Naive thymus-derived CD4-positive, alpha-beta T cell (primary cell): Measurements from ENCODE around the gene UVRAG. TPM values are rescaled to one million over a fixed set of nuclear protein-coding genes. Genes with fewer than 3 reads are reported as not detected.

Source experiments
- ATAC-seq: fragments of 150-1000 bp; cut with Tn5 transposase; 2 replicates; pipeline ENCODE4 v1.10.0; 2021; ENCODE audit warnings: mild to moderate bottlenecking, moderate library complexity
- CTCF ChIA-PET: fragments of 350-600 bp; sonication (Branson Sonifier 250); formaldehyde crosslinking; loops from one replicate; lab custom pipeline; 2021; ENCODE audit warnings: antibody characterized with exemption; lab: Charles Lee
- POLR2A ChIA-PET: fragments of 350-600 bp; sonication (Branson Sonifier 250); formaldehyde crosslinking; loops from one replicate; lab custom pipeline; 2021; ENCODE audit warnings: antibody characterized with exemption, inconsistent platforms; lab: Charles Lee
- DNase-seq, 9 donors: peaks; one replicate each; pipeline versions ENCODE4 v3.0.0 to v3.0.0-alpha.2; 2020 to 2022; ENCODE audit warnings: mixed read lengths in 1 of 9
- H3K27ac ChIP-seq: one replicate; pipeline ENCODE4 v1.7.0; 2013; ENCODE audit warnings: mild to moderate bottlenecking, low read depth, low read length, moderate library complexity
- H3K27me3 ChIP-seq, 2 donors: one replicate each; pipeline ENCODE4 v1.7.0; 2013; ENCODE audit warnings: low read length in 2 of 2, mild to moderate bottlenecking in 2 of 2, moderate library complexity in 2 of 2; ENCODE audit not compliant: control insufficient read depth in 2 of 2, insufficient read depth in 2 of 2
- H3K36me3 ChIP-seq, 3 experiments: 1 replicate in 2 of 3; 2 replicates in 1 of 3; pipeline ENCODE4 v1.7.0; 2013; ENCODE audit warnings: low read length in 3 of 3, mild to moderate bottlenecking in 3 of 3, moderate library complexity in 1 of 3; ENCODE audit not compliant: insufficient read depth in 3 of 3, control insufficient read depth in 2 of 3
- H3K4me1 ChIP-seq, 2 donors: one replicate each; pipeline ENCODE4 v1.7.0; 2013; ENCODE audit warnings: low read length in 2 of 2, mild to moderate bottlenecking in 2 of 2, moderate library complexity in 1 of 2; ENCODE audit not compliant: control insufficient read depth in 2 of 2, insufficient read depth in 2 of 2
- H3K4me3 ChIP-seq: 2 replicates; pipeline ENCODE4 v1.7.0; 2013; ENCODE audit warnings: mild to moderate bottlenecking, low read length
- H3K9me3 ChIP-seq, 3 experiments: 1 replicate in 2 of 3; 2 replicates in 1 of 3; pipeline ENCODE4 v1.7.0; 2013; ENCODE audit warnings: low read length in 3 of 3; ENCODE audit not compliant: control insufficient read depth in 2 of 3
- H3K27ac Mint-ChIP-seq, 9 donors: one replicate each; pipeline ENCODE4 v1.8.0; 2020 to 2022; ENCODE audit warnings: mixed read lengths in 9 of 9, mild to moderate bottlenecking in 8 of 9, moderate library complexity in 5 of 9, inconsistent platforms in 2 of 9
- H3K27me3 Mint-ChIP-seq, 5 donors: one replicate each; pipeline ENCODE4 v1.8.0; 2021 to 2022; ENCODE audit warnings: mixed read lengths in 5 of 5, mild to moderate bottlenecking in 1 of 5
- H3K36me3 Mint-ChIP-seq, 5 donors: one replicate each; pipeline ENCODE4 v1.8.0; 2020 to 2022; ENCODE audit warnings: mixed read lengths in 5 of 5, mild to moderate bottlenecking in 3 of 5, inconsistent platforms in 1 of 5
- H3K4me1 Mint-ChIP-seq, 7 donors: one replicate each; pipeline ENCODE4 v1.8.0; 2020 to 2022; ENCODE audit warnings: mixed read lengths in 7 of 7, mild to moderate bottlenecking in 3 of 7, inconsistent platforms in 1 of 7
- H3K4me3 Mint-ChIP-seq, 10 donors: one replicate each; pipeline ENCODE4 v1.8.0; 2020 to 2022; ENCODE audit warnings: mild to moderate bottlenecking in 10 of 10, mixed read lengths in 10 of 10, moderate library complexity in 6 of 10, inconsistent platforms in 2 of 10
- H3K9me3 Mint-ChIP-seq, 11 donors: one replicate each; pipeline ENCODE4 v1.8.0; 2020 to 2022; ENCODE audit warnings: mixed read lengths in 11 of 11, mild to moderate bottlenecking in 4 of 11, inconsistent platforms in 1 of 11, moderate library complexity in 1 of 11
- intact Hi-C, 2 donors: fragments of 100-400 bp; cut with micrococcal nuclease; formaldehyde crosslinking; loops; one replicate each; pipeline ENCODE4 v1.15.1; 2023
- polyA plus RNA-seq, 2 donors: library from polyadenylated mRNA; unstranded; fragments of 300-500 nt; fragmentation: Illumina TruSeq; gene quantifications; one replicate each; pipeline ENCODE4 v1.2.3, GENCODE V29; 2021
- total RNA-seq, 6 experiments: library from RNA in 5 of 6; stranded (reverse) in 5 of 6; gene quantifications; 1 replicate in 5 of 6; 2 replicates in 1 of 6; pipeline ENCODE4 v1.2.3 and lab custom pipeline; 2021 to 2026

UVRAG gene
- total and polyA plus RNA-seq, 7 experiments from 2014 or later = 12.3 to 46.1 (median 24.6) TPM

DNA sequence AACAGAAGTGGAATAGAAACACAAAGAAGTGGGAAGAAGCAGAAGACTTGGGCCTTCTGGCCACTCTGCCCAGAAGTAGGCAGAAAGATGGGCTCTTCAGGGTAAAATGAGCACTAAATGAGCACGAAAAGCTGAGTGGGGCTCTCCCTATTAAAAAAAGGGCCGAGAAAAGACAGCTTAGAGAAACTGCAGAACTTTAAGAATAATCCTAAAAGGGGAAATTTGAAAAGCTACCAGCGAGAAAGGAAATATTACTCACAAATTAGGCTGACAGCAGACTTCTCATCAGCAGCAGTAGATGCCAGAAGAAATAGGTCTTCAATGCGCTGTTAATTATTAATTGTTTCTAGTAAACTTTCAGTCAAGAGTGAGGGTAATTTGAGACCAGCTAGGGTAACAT lies 78.2 kb downstream of the UVRAG start:
- no peak overlapping the region for H3K27ac Mint-ChIP-seq

GRCh38 chr11:75894036-75894585 lies 79.1 kb downstream of the UVRAG start:
- ChIA-PET CTCF (interaction anchor here (0.6 to 1.5 kb wide), 4 partner anchors 8 to 425 kb away, joined by 3 read pairs; no protein-coding TSS in a partner anchor), POLR2A (no interaction called here)
- Histone ChIP-seq H3K4me3 (no peak overlapping the region), H3K4me1 (no peaks in the 10 kb centered on the region), H3K9me3 (no peaks in the 10 kb centered on the region), H3K36me3 (peaks cover 0 to 13% (median 4%) of the 10 kb centered on the region in 3 experiments), H3K27me3 (no peaks in the 10 kb centered on the region), H3K27ac (no peak overlapping the region)
- H3K4me3 Mint-ChIP-seq = no peak overlapping the region
- no peaks in the 10 kb centered on the region for H3K27me3 Mint-ChIP-seq
- H3K9me3 Mint-ChIP-seq = no peaks in the 10 kb centered on the region
- ATAC-seq (no peak), DNase-seq (no peak)
- intact Hi-C loops = no loop called here
- peak overlapping the region in 1 of 9 donors; percentile 8 for H3K27ac Mint-ChIP-seq
- H3K36me3 Mint-ChIP-seq = peaks cover 3 to 26% (median 6%) of the 10 kb centered on the region in 5 donors
- H3K4me1 Mint-ChIP-seq = peaks cover 9 to 21% (median 12%) of the 10 kb centered on the region in 7 donors

More for the DNA sequence above, 78.2 kb downstream of the UVRAG start:
- Mint-ChIP-seq H3K9me3 (no peaks in the 10 kb centered on the region), H3K27me3 (no peaks in the 10 kb centered on the region), H3K36me3 (peaks cover 3 to 21% (median 6%) of the 10 kb centered on the region in 5 donors), H3K4me3 (no peak overlapping the region), H3K4me1 (peaks cover 7 to 24% (median 12%) of the 10 kb centered on the region in 7 donors)
- ATAC-seq = no peak
- ChIA-PET CTCF (interaction anchor here (0.6 to 1.5 kb wide), 4 partner anchors 259 to 1175 kb away, joined by 3 read pairs; no protein-coding TSS in a partner anchor), POLR2A (interaction anchor here (0.6 kb wide), 1 partner anchor 1060 kb away, joined by 3 read pairs; no protein-coding TSS in a partner anchor)
- peaks cover 0 to 13% (median 4%) of the 10 kb centered on the region in 3 experiments for H3K36me3 ChIP-seq
- H3K4me1 ChIP-seq = no peaks in the 10 kb centered on the region
- no peaks in the 10 kb centered on the region for H3K9me3 ChIP-seq
- H3K4me3 ChIP-seq = no peak overlapping the region
- intact Hi-C loops = no loop called here
- no peak for DNase-seq
- H3K27ac ChIP-seq = no peak overlapping the region
- H3K27me3 ChIP-seq = no peaks in the 10 kb centered on the region

GRCh38 chr11:75896843-75897419 lies 81.9 kb downstream of the UVRAG start:
- peak in 5 of 9 donors; percentile 25 to 36 (median 32) for DNase-seq
- Mint-ChIP-seq H3K27ac (no peak overlapping the region), H3K36me3 (peaks cover 0 to 22% (median 4%) of the 10 kb centered on the region in 5 donors), H3K9me3 (no peaks in the 10 kb centered on the region), H3K4me1 (peaks cover 3 to 17% (median 4%) of the 10 kb centered on the region in 7 donors), H3K27me3 (no peaks in the 10 kb centered on the region), H3K4me3 (no peak overlapping the region)
- Histone ChIP-seq H3K4me3 (no peak overlapping the region), H3K9me3 (no peaks in the 10 kb centered on the region), H3K36me3 (peaks cover 0 to 6% (median 0%) of the 10 kb centered on the region in 3 experiments), H3K27ac (no peak overlapping the region), H3K27me3 (no peaks in the 10 kb centered on the region), H3K4me1 (no peaks in the 10 kb centered on the region)
- no peak for ATAC-seq
- ChIA-PET CTCF (interaction anchor here (0.9 to 4.2 kb wide), 9 partner anchors 92 to 422 kb away, joined by 3 to 30 read pairs (median 3); no protein-coding TSS in a partner anchor), POLR2A (interaction anchor here (0.5 kb wide), 1 partner anchor 633 kb away, joined by 3 read pairs; no protein-coding TSS in a partner anchor)
- intact Hi-C loops = loop anchor here (1.0 to 5.0 kb wide), 4 partner anchors 255 to 422 kb away; partner anchors contain the start of gene WNT11 (in 1 of the 2)

GRCh38 chr11:75898871-75899270 lies 83.9 kb downstream of the UVRAG start:
- POLR2A ChIA-PET = no interaction called here
- Mint-ChIP-seq H3K4me3 (no peak overlapping the region), H3K36me3 (peaks cover 0 to 28% (median 0%) of the 10 kb centered on the region in 5 donors)

GRCh38 chr11:75899806-75900205 lies 84.8 kb downstream of the UVRAG start:
- H3K36me3 ChIP-seq = no peaks in the 10 kb centered on the region
- intact Hi-C loops = loop anchor here in 1 of 2 donors (5.0 kb wide), 1 partner anchor 307 kb away; the partner anchor contains the start of gene WNT11
- Mint-ChIP-seq H3K9me3 (no peaks in the 10 kb centered on the region), H3K27me3 (no peaks in the 10 kb centered on the region), H3K4me1 (peaks cover 0 to 31% (median 14%) of the 10 kb centered on the region in 7 donors), H3K36me3 (peaks cover 0 to 33% (median 0%) of the 10 kb centered on the region in 5 donors), H3K27ac (no peak overlapping the region), H3K4me3 (no peak overlapping the region)
- ATAC-seq = no peak
- ChIA-PET CTCF (interaction anchor here (4.2 kb wide), 1 partner anchor 252 kb away, joined by 30 read pairs; no protein-coding TSS in a partner anchor), POLR2A (no interaction called here)
- no peak overlapping the region for H3K4me3 ChIP-seq
- H3K27ac ChIP-seq = no peak overlapping the region
- DNase-seq = no peak
- H3K27me3 ChIP-seq = no peaks in the 10 kb centered on the region
- no peaks in the 10 kb centered on the region for H3K4me1 ChIP-seq
- H3K9me3 ChIP-seq = no peaks in the 10 kb centered on the region

More at GRCh38 chr11:75898871-75899270, 83.9 kb downstream of the UVRAG start:
- H3K4me3 ChIP-seq = no peak overlapping the region
- no peaks in the 10 kb centered on the region for H3K4me1 ChIP-seq
- Mint-ChIP-seq H3K4me1 (peaks cover 0 to 31% (median 14%) of the 10 kb centered on the region in 7 donors), H3K27me3 (no peaks in the 10 kb centered on the region), H3K9me3 (no peaks in the 10 kb centered on the region), H3K27ac (no peak overlapping the region)
- no peaks in the 10 kb centered on the region for H3K27me3 ChIP-seq
- intact Hi-C loops = loop anchor here in 1 of 2 donors (5.0 kb wide), 1 partner anchor 308 kb away; the partner anchor contains the start of gene WNT11
- DNase-seq = no peak
- no peak for ATAC-seq
- H3K27ac ChIP-seq = no peak overlapping the region
- no peaks in the 10 kb centered on the region for H3K36me3 ChIP-seq
- H3K9me3 ChIP-seq = no peaks in the 10 kb centered on the region
- CTCF ChIA-PET = interaction anchor here (4.2 kb wide), 1 partner anchor 253 kb away, joined by 30 read pairs; no protein-coding TSS in a partner anchor

DNA sequence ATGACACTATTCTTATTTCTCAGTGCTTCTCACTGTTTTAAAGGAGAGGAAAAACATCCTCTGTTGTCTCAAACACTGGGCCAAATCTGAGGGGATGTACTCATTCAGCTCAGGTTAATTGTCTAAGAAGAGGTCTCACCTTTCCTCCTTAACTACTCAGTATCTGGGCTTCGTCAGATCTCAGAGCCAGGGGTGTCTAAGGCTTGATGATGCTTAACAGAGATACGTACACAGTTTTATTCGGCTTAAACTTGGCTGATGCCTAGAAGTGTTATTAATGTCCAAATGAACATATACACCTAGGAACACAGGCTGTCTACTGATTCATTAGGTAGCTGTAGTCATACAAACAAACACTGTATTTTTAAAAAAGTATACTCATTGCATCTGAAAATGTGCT lies 85.8 kb downstream of the UVRAG start:
- intact Hi-C loops = no loop called here
- H3K4me1 Mint-ChIP-seq = peaks cover 0 to 31% (median 14%) of the 10 kb centered on the region in 7 donors
- POLR2A ChIA-PET = no interaction called here

More for the DNA sequence above, 85.8 kb downstream of the UVRAG start:
- CTCF ChIA-PET = interaction anchor here (0.7 kb wide), 1 partner anchor 413 kb away, joined by 3 read pairs; no protein-coding TSS in a partner anchor
- ATAC-seq (no peak), DNase-seq (no peak)
- Mint-ChIP-seq H3K36me3 (peaks cover 0 to 43% (median 3%) of the 10 kb centered on the region in 5 donors), H3K27ac (no peak overlapping the region), H3K9me3 (no peaks in the 10 kb centered on the region), H3K27me3 (no peaks in the 10 kb centered on the region), H3K4me3 (no peak overlapping the region)
- Histone ChIP-seq H3K36me3 (no peaks in the 10 kb centered on the region), H3K4me1 (no peaks in the 10 kb centered on the region), H3K4me3 (no peak overlapping the region), H3K27me3 (no peaks in the 10 kb centered on the region), H3K27ac (no peak overlapping the region), H3K9me3 (no peaks in the 10 kb centered on the region)
